Measurements from ENCODE around the gene TMEM87B. TPM values are rescaled to one million over a fixed set of nuclear protein-coding genes. Genes with fewer than 3 reads are reported as not detected.

Gene TMEM87B
- total RNA-seq, 1 experiment from 2014 or later: 21.8 TPM

DNA sequence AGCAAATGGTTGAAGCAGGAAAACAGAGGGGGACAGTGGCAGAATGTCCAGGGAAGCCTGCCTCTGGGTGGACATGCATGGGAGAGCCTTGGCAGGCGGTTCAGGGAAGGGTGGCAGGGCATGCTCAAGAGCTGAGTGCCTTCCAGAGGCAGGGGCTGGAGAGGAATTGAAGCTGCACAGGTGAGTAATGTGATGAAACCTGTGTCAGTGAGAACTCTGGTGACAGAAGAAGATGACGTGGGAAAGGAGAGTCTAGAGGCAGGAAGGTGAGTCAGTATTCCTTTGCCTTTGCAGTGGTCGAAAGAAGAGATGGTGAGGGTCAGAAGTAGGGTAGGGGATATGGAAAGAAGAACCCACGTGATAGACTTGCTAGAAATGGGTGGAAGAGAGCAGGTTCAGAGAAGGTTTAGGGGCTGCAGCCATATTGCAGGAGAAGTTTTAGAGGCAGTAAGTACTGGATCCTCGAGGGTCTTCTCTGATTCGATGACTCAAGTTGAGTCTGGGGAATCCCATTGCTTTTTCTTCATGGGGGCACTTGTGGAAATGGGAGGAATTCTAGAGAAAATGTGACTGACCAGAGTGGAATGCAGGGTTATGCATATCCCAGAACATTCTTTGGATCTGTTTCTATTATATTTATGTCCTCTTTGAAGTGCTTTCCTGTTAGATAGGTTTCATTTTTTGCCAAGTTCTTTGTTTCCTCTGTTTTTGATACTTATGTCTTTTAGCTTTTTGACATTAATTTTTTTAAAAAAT is 37.4 kb downstream of the TMEM87B start:
- Histone ChIP-seq H3K9me3 (ENCODE audit: low read depth, low read length, poor library complexity, severe bottlenecking) (no peaks in the 10 kb centered on the region), H3K27ac (ENCODE audit: low read depth, low read length, poor library complexity, severe bottlenecking) (no peak overlapping the region)
- intact Hi-C loops (cut with micrococcal nuclease; ENCODE audit: unreplicated experiment): no loop called here

DNA sequence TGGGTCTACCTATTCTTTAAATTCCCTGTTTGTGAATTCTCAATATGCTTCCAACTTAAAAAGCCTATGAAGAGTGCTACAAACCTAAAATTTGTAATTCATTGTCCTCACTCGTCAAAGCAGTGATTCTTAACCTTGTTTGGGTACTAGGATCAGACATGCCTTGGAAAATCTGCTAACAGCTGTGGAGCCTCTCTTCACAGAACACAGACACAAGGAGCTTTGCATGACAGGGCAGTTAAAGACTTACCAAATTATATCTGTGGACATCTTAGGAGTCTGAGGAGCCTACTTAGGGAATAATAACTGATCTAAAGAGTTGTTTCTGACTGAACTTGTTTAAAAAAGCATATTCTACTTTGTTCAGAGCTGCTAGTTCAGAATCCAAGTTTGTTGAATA is 38.1 kb downstream of the TMEM87B start:
- peaks cover 27% of the 10 kb centered on the region for H3K36me3 ChIP-seq (ENCODE audit: insufficient read depth, low read length, poor library complexity, severe bottlenecking)
- DNase-seq (ENCODE audit: low spot score): no peak
- intact Hi-C loops (cut with micrococcal nuclease; ENCODE audit: unreplicated experiment): no loop called here
- TF ChIP-seq, protein P1, sequence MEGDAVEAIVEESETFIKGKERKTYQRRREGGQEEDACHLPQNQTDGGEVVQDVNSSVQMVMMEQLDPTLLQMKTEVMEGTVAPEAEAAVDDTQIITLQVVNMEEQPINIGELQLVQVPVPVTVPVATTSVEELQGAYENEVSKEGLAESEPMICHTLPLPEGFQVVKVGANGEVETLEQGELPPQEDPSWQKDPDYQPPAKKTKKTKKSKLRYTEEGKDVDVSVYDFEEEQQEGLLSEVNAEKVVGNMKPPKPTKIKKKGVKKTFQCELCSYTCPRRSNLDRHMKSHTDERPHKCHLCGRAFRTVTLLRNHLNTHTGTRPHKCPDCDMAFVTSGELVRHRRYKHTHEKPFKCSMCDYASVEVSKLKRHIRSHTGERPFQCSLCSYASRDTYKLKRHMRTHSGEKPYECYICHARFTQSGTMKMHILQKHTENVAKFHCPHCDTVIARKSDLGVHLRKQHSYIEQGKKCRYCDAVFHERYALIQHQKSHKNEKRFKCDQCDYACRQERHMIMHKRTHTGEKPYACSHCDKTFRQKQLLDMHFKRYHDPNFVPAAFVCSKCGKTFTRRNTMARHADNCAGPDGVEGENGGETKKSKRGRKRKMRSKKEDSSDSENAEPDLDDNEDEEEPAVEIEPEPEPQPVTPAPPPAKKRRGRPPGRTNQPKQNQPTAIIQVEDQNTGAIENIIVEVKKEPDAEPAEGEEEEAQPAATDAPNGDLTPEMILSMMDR (conservative IDR thresholded peaks at IDR 0.05; ENCODE audit: low read depth, low read length): no peak
- TF ChIP-seq EZH2 (IDR thresholded peaks at IDR 0.05; ENCODE audit: borderline replicate concordance, low read depth, low read length, poor library complexity, severe bottlenecking): no peak
- no peak overlapping the region for H3K4me3 ChIP-seq (ENCODE audit: low read depth, low read length, poor library complexity, severe bottlenecking)
- no peaks in the 10 kb centered on the region for H3K27me3 ChIP-seq (replicated peaks; ENCODE audit: insufficient read depth, low read depth, low read length, poor library complexity)
- no peaks in the 10 kb centered on the region for H3K9me3 ChIP-seq (ENCODE audit: low read depth, low read length, poor library complexity, severe bottlenecking)
- POLR2A ChIA-PET (ENCODE audit: low non-redundant PET): no interaction called here
- no peak overlapping the region for H3K27ac ChIP-seq (ENCODE audit: low read depth, low read length, poor library complexity, severe bottlenecking)
- H3K4me1 ChIP-seq (ENCODE audit: insufficient read depth, low read length, poor library complexity, severe bottlenecking): no peaks in the 10 kb centered on the region
- BruUV-seq (replicated peaks): no TSS peak
- CTCF ChIA-PET: no interaction called here

More for the DNA sequence above, 37.4 kb downstream of the TMEM87B start:
- BruUV-seq (replicated peaks): no TSS peak
- CTCF ChIA-PET: no interaction called here
- TF ChIP-seq EZH2 (IDR thresholded peaks at IDR 0.05; ENCODE audit: borderline replicate concordance, low read depth, low read length, poor library complexity, severe bottlenecking): no peak
- TF ChIP-seq, protein P1 (conservative IDR thresholded peaks at IDR 0.05; ENCODE audit: low read depth, low read length): no peak
- Histone ChIP-seq H3K4me3 (ENCODE audit: low read depth, low read length, poor library complexity, severe bottlenecking) (no peak overlapping the region), H3K27me3 (replicated peaks; ENCODE audit: insufficient read depth, low read depth, low read length, poor library complexity) (no peaks in the 10 kb centered on the region), H3K36me3 (ENCODE audit: insufficient read depth, low read length, poor library complexity, severe bottlenecking) (peaks cover 34% of the 10 kb centered on the region), H3K4me1 (ENCODE audit: insufficient read depth, low read length, poor library complexity, severe bottlenecking) (no peaks in the 10 kb centered on the region)
- no peak for DNase-seq (ENCODE audit: low spot score)
- POLR2A ChIA-PET (ENCODE audit: low non-redundant PET): no interaction called here

DNA sequence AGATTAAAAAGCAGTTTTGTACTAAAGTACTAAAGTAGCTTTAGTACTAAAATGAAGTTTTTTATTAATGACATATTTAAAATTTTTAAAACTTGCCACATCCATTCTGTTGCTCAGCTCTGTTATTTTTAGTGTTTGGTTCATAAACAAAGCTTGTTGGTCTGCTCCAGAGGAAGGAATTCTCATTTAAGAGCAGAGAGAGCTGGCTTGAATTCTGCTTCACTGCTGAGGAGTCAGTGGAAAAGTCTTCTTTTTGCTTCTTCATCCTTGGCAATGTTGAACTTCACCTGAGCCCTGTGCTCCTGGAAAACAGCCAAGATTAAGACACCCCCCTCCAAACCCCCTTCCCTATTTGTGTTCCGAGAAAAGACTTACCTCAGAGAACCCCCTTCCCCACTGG is 40.6 kb downstream of the TMEM87B start:
- intact Hi-C loops (cut with micrococcal nuclease; ENCODE audit: unreplicated experiment): no loop called here
- TF ChIP-seq, protein P1 (conservative IDR thresholded peaks at IDR 0.05; ENCODE audit: low read depth, low read length): no peak
- no peak for TF ChIP-seq EZH2 (IDR thresholded peaks at IDR 0.05; ENCODE audit: borderline replicate concordance, low read depth, low read length, poor library complexity, severe bottlenecking)
- H3K27ac ChIP-seq (ENCODE audit: low read depth, low read length, poor library complexity, severe bottlenecking): no peak overlapping the region
- CTCF ChIA-PET: interaction anchor here (0.7 kb wide), 1 partner anchor 46 kb away, joined by 3 read pairs; no protein-coding TSS in a partner anchor
- POLR2A ChIA-PET (ENCODE audit: low non-redundant PET): no interaction called here
- H3K4me3 ChIP-seq (ENCODE audit: low read depth, low read length, poor library complexity, severe bottlenecking): no peak overlapping the region
- peaks cover 27% of the 10 kb centered on the region for H3K36me3 ChIP-seq (ENCODE audit: insufficient read depth, low read length, poor library complexity, severe bottlenecking)
- no TSS peak for BruUV-seq (replicated peaks)
- no peaks in the 10 kb centered on the region for H3K27me3 ChIP-seq (replicated peaks; ENCODE audit: insufficient read depth, low read depth, low read length, poor library complexity)
- no peaks in the 10 kb centered on the region for H3K4me1 ChIP-seq (ENCODE audit: insufficient read depth, low read length, poor library complexity, severe bottlenecking)
- DNase-seq (ENCODE audit: low spot score): no peak
- H3K9me3 ChIP-seq (ENCODE audit: low read depth, low read length, poor library complexity, severe bottlenecking): no peaks in the 10 kb centered on the region

Data from A673 (cell line).